GM21381 (cell line): ENCODE data around the gene BPIFA1.

Source experiments
- ATAC-seq: cut with Tn5 transposase; IDR thresholded peaks from one replicate; pipeline ENCODE4 v1.9.1; 2021; ENCODE audit warnings: mild to moderate bottlenecking, moderate library complexity; ENCODE audit not compliant: unreplicated experiment

BPIFA1 gene

DNA sequence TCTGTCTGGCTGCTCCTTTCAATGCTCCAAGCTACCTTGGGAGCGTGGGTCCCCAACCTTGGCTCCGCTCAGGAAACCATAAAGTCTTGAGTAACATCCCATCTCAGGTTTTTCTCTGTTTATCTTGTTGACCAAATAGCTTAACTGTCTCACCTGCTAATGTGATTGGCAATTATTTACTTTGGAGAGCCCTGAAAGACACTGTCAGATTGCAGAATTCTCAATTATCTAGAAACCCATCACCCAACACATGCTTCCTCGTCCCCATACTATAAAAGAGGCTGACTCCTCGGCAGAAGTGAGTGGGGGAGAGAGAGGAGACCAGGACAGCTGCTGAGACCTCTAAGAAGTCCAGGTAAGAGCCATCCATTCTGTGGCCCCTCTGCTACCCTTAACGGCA, at the start of gene BPIFA1:
TSS of gene BPIFA1 (plus strand) at position 301 of the 400 bp plus-strand sequence. CDS start 1,716 bp downstream, outside the sequence.
- ATAC-seq = no peak

DNA sequence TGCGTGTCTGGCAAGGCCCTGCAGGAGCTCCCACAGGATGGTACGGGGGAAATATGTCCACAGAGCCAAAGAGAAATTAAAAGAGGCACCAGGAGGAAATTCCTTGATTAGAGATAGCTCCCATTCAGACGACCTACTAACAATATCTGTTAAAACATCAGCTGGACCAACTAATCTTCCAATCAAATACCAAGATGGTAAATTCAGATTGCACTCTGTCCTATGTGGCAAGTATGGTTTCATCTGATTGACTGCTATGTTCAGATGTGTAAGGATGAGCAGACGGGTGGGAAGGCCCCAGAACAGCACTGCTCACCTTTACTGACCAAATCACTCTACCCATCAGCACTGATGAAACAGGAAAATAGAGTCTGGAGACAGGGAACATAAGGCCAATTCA, 48.3 kb upstream of the BPIFA1 start:
- no peak for ATAC-seq

DNA sequence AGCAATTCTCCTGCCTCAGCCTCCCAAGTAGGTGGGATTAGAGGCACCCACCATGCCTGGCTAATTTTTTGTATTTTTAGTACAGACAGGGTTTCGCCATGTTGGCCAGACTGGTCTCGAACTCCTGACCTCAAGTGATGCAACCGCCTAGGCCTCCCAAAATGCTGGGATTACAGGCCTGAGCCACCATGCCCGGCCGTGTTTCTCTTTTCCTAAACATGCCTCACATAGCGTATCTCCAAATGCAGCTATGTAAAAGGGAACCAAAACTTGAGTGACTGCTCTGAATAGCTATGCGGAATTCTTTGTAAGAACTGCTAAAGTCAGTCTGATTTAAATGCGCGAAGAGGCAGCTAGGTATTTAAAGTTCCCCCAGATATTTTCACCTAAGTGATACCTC, 47.4 kb upstream of the BPIFA1 start:
- no peak for ATAC-seq

DNA sequence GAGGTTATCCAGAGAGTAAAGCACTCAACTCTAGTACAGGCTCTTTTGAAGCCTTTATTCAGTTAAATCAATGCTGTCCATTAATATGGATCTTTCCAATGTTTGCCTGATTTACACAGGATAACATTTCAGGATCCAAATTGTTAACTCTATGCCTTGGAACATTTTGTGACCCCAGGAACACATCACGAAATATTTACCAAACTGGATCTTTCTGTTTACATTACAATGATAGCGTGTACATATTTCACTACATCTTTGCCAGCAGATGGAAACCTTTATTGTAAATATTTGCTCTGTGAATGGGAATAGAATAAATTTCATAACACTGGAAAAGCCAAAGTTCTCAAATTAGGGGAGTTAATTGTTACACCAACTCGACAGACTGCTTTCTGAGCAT, 44.3 kb upstream of the BPIFA1 start:
- ATAC-seq = no peak

DNA sequence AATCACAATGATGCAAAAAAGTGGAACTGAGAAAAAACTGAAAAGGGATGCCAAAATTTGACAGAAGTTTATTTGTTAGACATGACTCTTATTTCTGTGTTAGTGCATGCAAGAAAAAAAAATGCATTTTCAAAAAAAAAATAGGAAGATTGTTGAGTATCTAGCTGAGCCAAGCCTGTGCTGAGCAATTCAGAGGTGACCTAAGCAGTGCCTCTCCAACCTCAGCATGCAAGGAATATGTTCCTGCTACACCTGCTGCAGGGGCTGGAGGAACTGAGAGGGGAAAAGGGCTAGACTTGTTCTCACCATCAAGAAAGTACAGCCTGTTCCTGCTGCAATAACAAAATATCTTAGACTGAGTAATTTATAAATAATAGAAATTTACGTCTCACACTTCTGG, 43.8 kb upstream of the BPIFA1 start:
- no peak for ATAC-seq

DNA sequence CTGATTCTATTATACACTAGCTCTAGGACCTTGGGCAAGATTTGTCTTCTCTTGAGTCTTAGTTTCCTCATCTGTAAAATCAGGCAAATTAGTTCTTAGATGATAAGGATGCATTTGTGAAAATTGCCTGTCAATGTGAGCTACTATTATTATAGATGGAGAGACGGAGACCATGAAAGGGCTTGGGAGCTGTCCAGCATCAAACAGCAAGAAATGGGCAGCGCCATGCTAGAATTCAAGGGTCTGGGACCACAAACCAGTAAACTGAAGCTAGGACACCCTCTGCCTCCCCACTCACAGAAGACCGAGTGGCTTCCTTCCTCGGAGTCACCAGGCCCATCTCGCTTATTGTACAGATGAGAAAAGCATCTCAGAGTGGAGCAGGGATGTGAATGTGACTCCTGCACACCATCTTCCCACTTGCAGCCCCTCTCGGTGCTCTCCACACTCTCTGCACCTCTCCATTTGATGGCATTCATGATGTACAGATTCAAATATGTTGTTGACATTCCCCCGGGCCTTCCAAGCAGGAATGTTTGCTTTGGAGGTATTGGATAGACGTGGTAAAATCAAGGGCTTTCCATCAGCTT, 42.8 kb upstream of the BPIFA1 start:
- no peak for ATAC-seq

DNA sequence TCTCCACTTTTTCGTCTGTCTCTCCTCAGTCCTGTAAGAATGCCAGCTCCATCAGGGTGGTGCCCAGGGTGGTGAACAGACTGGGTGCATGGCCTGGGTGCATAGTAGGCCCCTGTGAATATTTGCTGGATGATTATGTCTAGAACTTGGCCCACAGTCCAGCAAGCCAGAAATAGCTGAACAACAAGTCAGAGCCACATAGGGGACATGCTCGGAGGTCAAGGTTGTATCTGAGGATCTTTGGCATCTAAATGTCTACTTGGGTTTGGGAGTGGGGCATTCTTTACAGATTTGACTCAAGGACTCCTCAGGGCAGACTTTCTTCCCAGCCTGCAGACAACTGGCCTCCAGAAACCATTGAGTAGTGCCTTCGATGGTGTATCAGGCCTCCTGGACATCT, 36.8 kb upstream of the BPIFA1 start:
- no peak for ATAC-seq

DNA sequence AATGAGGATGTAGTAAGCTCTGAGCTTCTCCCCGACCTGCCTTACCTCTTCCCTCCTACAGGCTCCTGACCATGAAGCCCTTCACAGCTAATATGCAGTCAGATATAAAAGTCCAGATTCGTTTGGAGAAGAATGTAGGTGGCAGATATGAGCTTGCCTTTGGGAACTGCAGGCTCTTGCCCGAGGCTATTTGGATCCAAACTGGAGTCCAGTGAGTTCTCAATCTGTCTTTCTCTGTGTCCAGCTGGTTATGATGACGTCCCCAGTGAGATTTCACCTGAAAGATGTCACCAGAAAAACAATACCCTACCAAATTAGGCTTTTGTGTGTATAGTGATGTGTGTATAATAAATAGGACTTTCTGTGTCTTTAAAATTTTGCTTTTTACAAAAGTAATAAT, 33.3 kb upstream of the BPIFA1 start:
- no peak for ATAC-seq

DNA sequence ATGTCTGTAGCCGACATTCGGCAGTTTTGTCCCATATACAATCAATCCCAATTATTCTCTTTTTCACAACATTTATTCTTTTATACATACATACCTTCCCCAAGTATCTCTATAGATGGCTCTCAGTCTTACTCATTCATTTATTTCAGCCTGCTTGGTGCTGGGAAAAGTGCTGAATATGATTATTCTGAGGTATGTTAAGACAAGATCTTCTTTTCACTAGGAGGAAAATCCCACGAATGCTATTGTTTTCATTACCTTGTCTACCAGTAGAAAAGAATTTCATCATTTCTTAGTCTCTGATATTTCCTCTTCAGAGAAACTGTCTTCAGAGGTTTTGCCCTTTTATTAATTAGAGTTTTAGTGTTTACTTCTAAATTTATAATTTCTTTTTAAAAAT, 32.4 kb upstream of the BPIFA1 start:
- no peak for ATAC-seq

DNA sequence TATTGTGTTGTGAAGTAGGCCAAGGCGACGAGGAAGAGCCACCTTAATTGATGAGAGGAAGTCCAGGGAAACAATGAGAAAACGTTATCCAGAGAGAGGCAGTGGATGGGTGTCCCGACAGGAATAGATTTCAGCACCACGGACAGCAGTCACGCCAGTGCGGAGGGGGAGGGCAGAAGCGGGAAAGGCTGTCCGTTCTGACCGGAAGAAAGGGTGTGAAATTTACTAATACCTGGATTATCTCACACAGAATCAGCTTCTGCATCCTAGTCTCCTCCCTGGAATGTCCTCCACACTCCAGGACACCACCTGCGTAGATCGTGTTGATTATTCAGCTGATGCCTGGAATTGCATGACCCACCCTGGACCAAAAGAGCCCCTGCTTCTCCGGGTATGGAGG, 26.0 kb upstream of the BPIFA1 start:
- ATAC-seq = no peak

DNA sequence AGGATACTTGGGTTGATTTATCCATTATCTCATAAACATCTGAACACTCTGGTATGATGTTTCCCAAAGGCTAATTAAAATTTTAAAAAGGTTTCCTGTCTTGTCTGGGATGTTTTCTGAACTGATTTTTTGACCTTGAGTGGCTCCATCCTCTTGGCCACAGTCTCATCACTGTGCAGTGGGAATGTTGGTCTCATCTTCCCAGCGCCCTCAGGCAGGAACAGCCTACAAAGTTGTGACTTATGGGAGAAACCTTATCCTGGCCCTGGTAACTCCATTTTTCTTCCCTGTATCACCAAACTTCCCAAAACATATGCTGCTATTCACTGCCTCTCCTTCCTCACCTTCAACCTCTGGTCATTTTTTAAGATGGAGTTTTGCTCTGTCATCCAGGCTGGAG, 25.4 kb upstream of the BPIFA1 start:
- no peak for ATAC-seq

DNA sequence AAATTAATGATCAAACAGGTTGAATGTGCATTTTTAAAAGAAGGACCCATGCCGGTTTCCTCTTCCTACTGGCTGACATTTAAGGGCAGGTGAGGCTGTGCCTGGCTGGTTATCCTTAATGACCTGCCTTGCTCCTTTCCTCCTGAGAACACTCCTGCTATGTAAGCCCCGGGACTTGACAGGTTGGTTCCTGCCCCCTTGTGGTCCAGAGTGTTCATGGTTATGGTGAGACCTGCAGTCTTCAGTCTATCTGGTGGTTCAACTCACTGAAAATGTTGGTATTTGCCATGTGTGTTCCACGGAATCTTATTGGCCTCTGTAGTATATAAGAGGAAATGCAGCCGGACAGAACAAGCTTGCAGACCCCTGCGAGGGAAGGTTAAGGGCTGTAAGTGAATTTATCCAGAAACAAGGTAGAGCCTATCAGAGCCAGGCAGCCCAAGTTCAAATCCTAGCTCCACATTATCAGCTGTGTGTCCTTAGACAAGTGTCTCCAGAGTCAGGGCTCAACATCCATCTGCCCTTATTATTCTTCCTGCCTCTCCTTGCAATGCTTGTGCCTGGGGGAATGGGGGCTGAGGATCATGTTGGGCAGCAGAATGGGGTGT, 23.9 kb upstream of the BPIFA1 start:
- no peak for ATAC-seq

DNA sequence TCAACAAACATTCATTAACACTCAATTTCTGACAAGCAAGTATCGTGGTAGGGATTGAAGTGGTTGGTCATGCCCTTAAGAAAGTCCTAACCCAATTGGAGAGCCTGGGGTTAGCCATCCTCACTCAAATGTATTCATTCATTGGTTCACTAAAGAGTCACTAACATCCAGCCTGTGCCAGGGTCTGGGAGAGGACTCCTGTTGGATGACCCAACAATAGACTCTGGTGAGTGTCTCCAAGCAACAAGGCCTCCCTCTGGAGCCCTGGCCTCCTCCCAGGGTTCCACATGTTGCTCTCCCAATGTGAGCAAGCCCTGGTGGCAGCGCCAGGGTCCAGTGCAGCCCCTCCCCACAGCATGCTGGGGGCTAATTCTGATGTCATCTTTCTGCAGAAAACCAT, 18.7 kb upstream of the BPIFA1 start, which contains the start of gene BPIFA3:
TSS of gene BPIFA3 (plus strand) at position 301 of the 400 bp plus-strand sequence. CDS start 185 bp downstream, outside the sequence.
- ATAC-seq = no peak

DNA sequence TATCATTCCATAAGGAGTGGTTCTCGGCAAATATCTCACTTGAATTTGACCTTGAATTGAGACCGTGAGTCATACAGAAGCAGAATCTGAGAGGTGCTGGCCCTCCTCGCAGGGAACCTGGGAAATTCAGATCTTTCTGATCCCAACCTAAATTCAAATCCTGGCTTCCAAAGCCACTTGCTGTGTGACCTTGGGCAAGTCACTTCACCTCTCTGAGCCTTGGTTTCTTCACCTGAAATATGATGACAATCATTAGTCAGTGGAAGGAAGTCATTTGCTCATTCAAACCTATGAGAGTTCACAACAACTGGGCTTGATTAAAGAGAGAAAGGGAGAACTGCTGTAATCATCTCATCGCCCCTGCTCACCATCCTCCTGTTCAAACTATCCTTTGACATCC, 11.4 kb upstream of the BPIFA1 start:
- ATAC-seq = no peak

DNA sequence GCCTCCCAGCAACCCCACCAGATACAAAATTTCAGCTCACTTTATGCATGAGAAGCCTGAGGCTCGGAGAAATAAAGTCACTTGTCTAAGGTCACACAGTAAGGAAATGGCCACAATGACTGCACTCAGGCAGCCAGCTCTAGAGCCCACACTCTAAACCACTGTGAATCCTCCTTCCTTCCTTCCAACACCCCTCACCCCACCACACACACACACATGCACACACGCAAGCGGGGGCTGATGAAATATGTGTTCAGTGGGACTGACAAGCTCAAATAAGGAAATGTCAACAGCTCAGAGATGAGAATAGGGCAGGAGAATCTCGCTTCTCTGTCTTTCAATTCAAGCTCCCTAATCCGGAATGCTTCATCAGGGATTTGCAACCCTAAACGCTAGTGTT, 6.0 kb upstream of the BPIFA1 start:
- no peak for ATAC-seq

DNA sequence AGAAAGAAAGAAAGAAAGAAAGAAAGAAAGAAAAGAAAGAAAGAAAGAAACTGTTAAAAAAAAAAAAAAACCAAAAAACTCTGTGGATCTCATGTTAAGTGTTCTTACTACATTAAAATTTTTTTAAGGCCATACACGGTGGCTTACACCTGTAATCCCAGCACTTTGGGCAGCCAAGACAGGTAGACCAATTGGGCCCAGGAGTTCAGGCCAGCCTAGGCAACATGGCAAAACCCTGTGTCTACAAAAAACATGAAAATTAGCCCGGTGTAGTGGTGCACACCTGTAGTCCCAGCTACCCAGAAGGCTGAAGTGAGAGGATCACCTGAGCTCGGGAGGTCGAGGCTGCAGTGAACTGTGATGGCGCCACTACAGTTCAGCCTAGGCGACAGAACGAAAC, 4.6 kb upstream of the BPIFA1 start:
- no peak for ATAC-seq

DNA sequence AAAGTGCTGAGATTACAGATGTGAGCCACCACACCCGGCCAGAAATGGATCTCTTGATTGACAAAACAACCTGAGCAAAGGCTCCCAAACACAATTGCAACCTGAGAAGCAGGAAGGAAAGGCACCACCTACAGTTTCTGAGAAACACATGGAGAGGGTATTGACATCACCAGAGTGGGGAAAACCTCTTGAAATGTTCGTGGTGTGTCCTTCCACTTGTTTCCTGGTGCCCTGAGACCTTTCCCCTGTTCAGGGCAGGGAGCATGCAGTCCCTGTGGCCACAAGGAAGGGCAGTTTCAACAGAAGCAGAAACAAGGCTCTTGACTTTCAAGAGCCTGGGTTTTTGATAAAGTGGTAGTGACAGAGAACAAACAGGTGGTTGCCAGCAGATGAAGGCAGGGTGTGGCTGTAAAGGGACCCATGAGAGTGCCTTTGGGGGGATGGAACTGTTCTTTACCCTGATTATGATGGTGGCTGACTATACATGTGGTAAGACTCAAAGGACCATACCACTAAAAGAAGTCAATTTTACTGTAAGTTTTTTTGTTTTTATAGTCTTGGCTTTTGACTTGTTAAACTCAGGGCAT, 3.2 kb upstream of the BPIFA1 start:
- no peak for ATAC-seq

DNA sequence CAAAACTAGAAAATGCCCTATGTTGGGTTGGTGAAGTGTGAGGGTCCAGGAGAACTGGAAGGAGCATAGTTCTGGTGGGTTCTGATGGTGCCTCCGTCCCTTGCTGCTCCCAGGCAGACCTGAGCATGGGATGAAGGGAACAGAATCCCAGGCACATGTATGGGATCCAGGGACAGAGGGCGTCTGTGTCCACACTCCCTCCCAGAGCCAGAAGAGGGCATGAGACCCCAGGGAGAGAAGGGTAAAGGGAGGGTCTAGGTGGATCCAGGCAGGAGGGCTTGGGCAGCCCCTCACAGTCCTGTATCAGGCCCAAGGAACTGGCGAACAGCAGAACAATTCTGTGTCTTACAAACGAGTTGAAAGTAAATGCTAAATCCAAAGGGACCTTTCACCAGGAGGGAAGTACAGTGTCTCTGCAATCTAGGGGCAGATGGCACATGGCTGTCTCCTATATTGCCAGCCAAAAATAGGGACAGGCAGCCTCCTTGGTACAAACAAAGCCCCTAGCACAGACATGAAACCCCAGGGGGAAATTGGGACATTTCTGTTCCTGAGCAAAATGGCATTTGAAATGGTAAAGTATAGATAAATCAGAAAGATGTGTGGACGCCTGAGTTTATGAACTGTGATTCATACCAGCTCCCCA, 2.5 kb upstream of the BPIFA1 start:
- ATAC-seq = no peak

DNA sequence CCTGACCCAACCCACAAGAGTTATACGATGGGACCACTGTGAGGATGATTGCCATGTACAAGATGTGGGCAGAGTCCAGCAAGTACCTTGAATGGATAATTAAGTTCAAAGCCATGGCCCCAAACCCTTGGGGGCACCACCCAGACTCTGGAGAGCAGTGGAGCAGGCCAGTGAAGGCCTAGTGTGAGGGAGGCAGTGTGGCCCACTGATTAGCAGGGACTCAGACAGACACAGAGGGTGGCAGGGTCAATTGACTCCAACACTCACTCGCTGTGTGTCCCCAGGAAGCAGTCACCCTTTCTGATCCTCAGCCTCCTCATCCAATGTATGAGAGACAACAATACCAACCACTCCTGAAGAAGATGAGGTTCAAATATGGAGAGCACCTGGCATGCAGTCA, 1.7 kb upstream of the BPIFA1 start:
- no peak for ATAC-seq

DNA sequence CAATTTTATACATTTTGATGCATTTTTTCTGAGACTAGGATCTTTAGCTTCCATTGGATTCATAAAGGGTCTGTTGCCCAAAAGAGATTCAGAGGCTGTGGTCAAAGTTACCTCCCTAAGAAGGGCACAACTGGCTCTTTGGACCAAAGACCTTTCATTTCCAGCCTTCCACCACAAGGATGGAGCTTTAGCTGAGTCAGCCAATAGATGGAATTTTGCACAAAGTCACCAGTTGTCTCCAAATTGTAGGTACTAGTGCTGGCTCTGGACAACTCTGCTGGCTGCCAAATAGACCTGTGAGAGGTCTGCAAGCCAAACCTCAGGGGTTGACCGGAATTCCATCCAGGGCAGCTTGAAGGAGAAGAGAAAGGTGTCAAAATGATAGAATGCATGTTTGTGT, 555 bp downstream of the BPIFA1 start:
- ATAC-seq = no peak

DNA sequence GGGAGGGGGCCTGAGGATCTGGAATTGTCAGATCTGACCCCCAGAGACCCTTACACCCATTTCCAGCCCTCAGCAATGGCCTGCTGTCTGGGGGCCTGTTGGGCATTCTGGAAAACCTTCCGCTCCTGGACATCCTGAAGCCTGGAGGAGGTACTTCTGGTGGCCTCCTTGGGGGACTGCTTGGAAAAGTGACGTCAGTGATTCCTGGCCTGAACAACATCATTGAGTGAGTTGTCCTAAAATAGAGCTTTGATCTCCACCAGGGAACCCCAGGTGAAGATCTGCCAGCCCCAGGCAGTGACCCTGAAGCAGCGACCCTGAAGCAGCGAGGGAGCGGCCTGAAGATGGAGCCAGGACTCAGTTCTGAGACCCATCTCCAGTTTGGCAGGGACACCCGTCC, 2.2 kb downstream of the BPIFA1 start:
- no peak for ATAC-seq

DNA sequence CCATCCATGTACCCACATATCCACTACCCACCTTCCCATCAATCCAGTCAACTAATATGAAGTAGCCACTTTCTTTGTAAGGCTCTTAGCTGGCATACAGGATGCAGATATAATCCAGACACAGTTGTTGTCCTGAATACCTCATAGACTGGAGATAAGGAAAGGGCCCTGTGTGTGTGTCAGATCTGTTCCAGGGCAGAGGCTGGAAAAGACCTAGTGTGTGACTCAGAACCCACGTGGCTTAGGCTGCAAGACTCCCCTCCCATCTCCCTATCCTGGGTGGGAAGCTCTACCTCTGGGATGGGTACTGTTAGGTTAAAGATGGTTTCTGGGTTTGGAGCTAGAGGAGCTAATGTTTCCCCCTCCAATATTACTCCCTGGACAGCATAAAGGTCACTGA, 3.6 kb downstream of the BPIFA1 start:
- ATAC-seq = no peak
